ENCODE measurements around the gene ACOT13. TPM values are rescaled to one million over a fixed set of nuclear protein-coding genes. Genes with fewer than 3 reads are reported as not detected.

ACOT13 gene
- total and polyA plus RNA-seq, 2 of the 4 experiments (the other 2 are of a cell fraction) = 3.6 to 25.7 TPM

GRCh38 chr6:24742216-24742738 is 75.4 kb downstream of the ACOT13 start:
- no peaks in the 10 kb centered on the region; a peak in 1 of 4 replicates for H3K79me1 ChIP-seq (ENCODE audit: low read depth in 1 of 2, low read length in 2 of 2)
- H3K18ac ChIP-seq (ENCODE audit: low read depth, low read length) = peak overlapping the region; percentile 80; the same call in 1 of the 2 replicates
- no peak overlapping the region for H2AFZ ChIP-seq (replicated peaks; ENCODE audit: low read length, poor library complexity)
- no peak overlapping the region for H3K56ac ChIP-seq (ENCODE audit: extremely low read depth, insufficient read depth, low read length)
- H2AK9ac ChIP-seq (replicated peaks; ENCODE audit: low read depth, low read length, poor library complexity) = no peak overlapping the region
- dilution Hi-C loops (cut with HindIII; ENCODE audit: low sequenced_read_pairs, unreplicated experiment) = no loop called here
- peak overlapping the region; percentile 6 to 66 for H4K8ac ChIP-seq (ENCODE audit: low read depth in 2 of 2, low read length in 2 of 2)
- no peak overlapping the region for H3K4me2 ChIP-seq (ENCODE audit: low read depth, low read length)
- H3K23ac ChIP-seq (ENCODE audit: low read depth, low read length) = peak overlapping the region; percentile 8; the same call in 1 of the 2 replicates
- peaks cover 3% of the 10 kb centered on the region for H3K4me1 ChIP-seq (ENCODE audit: control insufficient read depth, insufficient read depth, low read length)
- H3K9ac ChIP-seq (ENCODE audit: low read depth, low read length) = no peak overlapping the region
- H3K27ac ChIP-seq (ENCODE audit: insufficient read depth, low read length) = peak overlapping the region; percentile 67; the same call in 1 of the 2 replicates
- H3K27me3 ChIP-seq (ENCODE audit: control insufficient read depth, insufficient read depth, low read length) = no peaks in the 10 kb centered on the region
- WGBS, 2 experiments (ENCODE audit: extremely low coverage in 2 of 2, insufficient read length in 1 of 2) = 97% methylated on average over 4 of the region's 5 CpGs; no CpG with 5 or more reads in 1 of the 2 experiments
- no peaks in the 10 kb centered on the region for H4K20me1 ChIP-seq (ENCODE audit: insufficient read depth, low read length)
- H3K4ac ChIP-seq (ENCODE audit: low read depth, low read length) = peak overlapping the region; percentile 52
- intact Hi-C loops (cut with micrococcal nuclease) = no loop called here
- H3K9me3 ChIP-seq (ENCODE audit: control insufficient read depth, insufficient read depth, low read length) = no peaks in the 10 kb centered on the region
- H3K9me1 ChIP-seq (ENCODE audit: insufficient read depth, low read length) = peaks cover 7% of the 10 kb centered on the region
- BruUV-seq (replicated peaks) = no TSS peak
- H4K5ac ChIP-seq (ENCODE audit: low read depth, low read length) = peak overlapping the region; percentile 84; the same call in 1 of the 2 replicates
- H2BK120ac ChIP-seq (ENCODE audit: low read depth, low read length) = peak overlapping the region; percentile 59
- H2BK15ac ChIP-seq (ENCODE audit: low read depth, low read length) = peak overlapping the region; percentile 76; the same call in 2 of the 3 replicates
- ATAC-seq (ENCODE audit: low read depth) (no peak), DNase-seq (no peak)
- H2BK5ac ChIP-seq (ENCODE audit: low read depth, low read length, poor library complexity, severe bottlenecking) = peak overlapping the region; percentile 99
- peak overlapping the region; percentile 57 for H2BK20ac ChIP-seq (ENCODE audit: low read depth, low read length)
- CTCF ChIA-PET = no interaction called here
- in situ Hi-C loops (cut with MboI; ENCODE audit: low sequenced_read_pairs) = no loop called here
- TF ChIP-seq FOS (IDR thresholded peaks at IDR 0.05; ENCODE audit: low read depth, low read length) = no peak
- TF ChIP-seq RAD21 (IDR thresholded peaks at IDR 0.05; ENCODE audit: low read length) = no peak
- TF ChIP-seq CTCF (conservative IDR thresholded peaks at IDR 0.05; ENCODE audit: low read depth, low read length) = no peak
- TF ChIP-seq ELK1 (IDR thresholded peaks at IDR 0.05; ENCODE audit: borderline replicate concordance, low read depth, low read length) = no peak
- TF ChIP-seq MAZ (IDR thresholded peaks at IDR 0.05; ENCODE audit: borderline replicate concordance, low read depth, low read length) = no peak
- no peak for TF ChIP-seq NFE2L2 (IDR thresholded peaks at IDR 0.05; ENCODE audit: low read depth, low read length)
- TF ChIP-seq MAFK (IDR thresholded peaks at IDR 0.05; ENCODE audit: low read depth, low read length) = no peak
- no peak for TF ChIP-seq CHD1 (IDR thresholded peaks at IDR 0.05; ENCODE audit: low read depth, low read length)
- no peak for TF ChIP-seq POLR2A (IDR thresholded peaks at IDR 0.05; ENCODE audit: low read depth, low read length)
- TF ChIP-seq USF2 (IDR thresholded peaks at IDR 0.05; ENCODE audit: low read depth, low read length) = no peak
- TF ChIP-seq RCOR1 (IDR thresholded peaks at IDR 0.05; ENCODE audit: insufficient replicate concordance, low read length) = no peak
- no peak for TF ChIP-seq RFX5 (IDR thresholded peaks at IDR 0.05; ENCODE audit: low read depth, low read length)
- TF ChIP-seq MXI1 (IDR thresholded peaks at IDR 0.05; ENCODE audit: borderline replicate concordance, low read depth, low read length) = no peak
- TF ChIP-seq BHLHE40 (IDR thresholded peaks at IDR 0.05; ENCODE audit: low read depth, low read length) = no peak
- H3K14ac ChIP-seq (replicated peaks; ENCODE audit: low read depth, low read length) = no peak overlapping the region; the same call in 1 of the 2 replicates
- no peaks in the 10 kb centered on the region for H3K36me3 ChIP-seq (ENCODE audit: control insufficient read depth, insufficient read depth, low read length)
- peak overlapping the region; percentile 52; the same call in 1 of the 2 replicates for H2AK5ac ChIP-seq (ENCODE audit: low read depth, low read length)
- POLR2A ChIA-PET (ENCODE audit: unreplicated experiment) = interaction anchor here (1.3 kb wide), 1 partner anchor 21 kb away, joined by 13 read pairs; no protein-coding TSS in a partner anchor
- H4K91ac ChIP-seq (ENCODE audit: insufficient read depth, low read depth, low read length) = peak overlapping the region; percentile 48
- H3K4me3 ChIP-seq (ENCODE audit: insufficient read depth, low read depth, low read length) = no peak overlapping the region
